ENCODE results near the gene PDPK1.

DNA sequence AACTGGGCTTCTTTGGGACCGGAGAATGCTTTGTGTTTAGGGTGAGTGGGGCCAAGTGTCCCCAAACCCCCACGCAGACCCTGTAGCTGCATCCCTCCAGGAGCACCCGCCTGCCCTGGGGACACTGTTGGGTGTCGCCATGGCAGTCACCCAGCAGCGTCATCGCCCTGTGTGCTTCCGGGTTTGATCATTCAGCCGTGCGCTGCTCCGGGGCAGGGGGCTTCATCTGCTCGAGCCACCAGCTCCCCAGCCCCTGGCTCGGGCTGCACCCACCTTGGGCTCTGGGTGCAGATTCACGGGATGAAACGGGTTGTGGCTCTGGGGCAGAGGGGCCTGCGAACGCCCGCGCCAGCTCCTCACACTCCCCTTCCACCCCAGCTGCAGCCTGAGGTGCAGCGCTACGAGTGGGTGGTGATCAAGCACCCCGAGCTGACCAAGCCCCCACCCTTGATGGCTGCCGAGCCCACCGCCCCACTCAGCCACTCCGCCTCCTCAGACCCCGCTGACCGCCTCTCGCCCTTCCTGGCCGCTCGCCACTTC is 37.9 kb upstream of the PDPK1 start:
- TF ChIP-seq, protein P1, sequence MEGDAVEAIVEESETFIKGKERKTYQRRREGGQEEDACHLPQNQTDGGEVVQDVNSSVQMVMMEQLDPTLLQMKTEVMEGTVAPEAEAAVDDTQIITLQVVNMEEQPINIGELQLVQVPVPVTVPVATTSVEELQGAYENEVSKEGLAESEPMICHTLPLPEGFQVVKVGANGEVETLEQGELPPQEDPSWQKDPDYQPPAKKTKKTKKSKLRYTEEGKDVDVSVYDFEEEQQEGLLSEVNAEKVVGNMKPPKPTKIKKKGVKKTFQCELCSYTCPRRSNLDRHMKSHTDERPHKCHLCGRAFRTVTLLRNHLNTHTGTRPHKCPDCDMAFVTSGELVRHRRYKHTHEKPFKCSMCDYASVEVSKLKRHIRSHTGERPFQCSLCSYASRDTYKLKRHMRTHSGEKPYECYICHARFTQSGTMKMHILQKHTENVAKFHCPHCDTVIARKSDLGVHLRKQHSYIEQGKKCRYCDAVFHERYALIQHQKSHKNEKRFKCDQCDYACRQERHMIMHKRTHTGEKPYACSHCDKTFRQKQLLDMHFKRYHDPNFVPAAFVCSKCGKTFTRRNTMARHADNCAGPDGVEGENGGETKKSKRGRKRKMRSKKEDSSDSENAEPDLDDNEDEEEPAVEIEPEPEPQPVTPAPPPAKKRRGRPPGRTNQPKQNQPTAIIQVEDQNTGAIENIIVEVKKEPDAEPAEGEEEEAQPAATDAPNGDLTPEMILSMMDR (IDR thresholded peaks at IDR 0.05; ENCODE audit: insufficient read depth, low read length), result no peak
- TF ChIP-seq, protein P2, sequence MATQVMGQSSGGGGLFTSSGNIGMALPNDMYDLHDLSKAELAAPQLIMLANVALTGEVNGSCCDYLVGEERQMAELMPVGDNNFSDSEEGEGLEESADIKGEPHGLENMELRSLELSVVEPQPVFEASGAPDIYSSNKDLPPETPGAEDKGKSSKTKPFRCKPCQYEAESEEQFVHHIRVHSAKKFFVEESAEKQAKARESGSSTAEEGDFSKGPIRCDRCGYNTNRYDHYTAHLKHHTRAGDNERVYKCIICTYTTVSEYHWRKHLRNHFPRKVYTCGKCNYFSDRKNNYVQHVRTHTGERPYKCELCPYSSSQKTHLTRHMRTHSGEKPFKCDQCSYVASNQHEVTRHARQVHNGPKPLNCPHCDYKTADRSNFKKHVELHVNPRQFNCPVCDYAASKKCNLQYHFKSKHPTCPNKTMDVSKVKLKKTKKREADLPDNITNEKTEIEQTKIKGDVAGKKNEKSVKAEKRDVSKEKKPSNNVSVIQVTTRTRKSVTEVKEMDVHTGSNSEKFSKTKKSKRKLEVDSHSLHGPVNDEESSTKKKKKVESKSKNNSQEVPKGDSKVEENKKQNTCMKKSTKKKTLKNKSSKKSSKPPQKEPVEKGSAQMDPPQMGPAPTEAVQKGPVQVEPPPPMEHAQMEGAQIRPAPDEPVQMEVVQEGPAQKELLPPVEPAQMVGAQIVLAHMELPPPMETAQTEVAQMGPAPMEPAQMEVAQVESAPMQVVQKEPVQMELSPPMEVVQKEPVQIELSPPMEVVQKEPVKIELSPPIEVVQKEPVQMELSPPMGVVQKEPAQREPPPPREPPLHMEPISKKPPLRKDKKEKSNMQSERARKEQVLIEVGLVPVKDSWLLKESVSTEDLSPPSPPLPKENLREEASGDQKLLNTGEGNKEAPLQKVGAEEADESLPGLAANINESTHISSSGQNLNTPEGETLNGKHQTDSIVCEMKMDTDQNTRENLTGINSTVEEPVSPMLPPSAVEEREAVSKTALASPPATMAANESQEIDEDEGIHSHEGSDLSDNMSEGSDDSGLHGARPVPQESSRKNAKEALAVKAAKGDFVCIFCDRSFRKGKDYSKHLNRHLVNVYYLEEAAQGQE (IDR thresholded peaks at IDR 0.05; ENCODE audit: insufficient replicate concordance, low read depth), result no peak
- no peak for TF ChIP-seq SPI1 (IDR thresholded peaks at IDR 0.05; ENCODE audit: borderline replicate concordance, low read depth)
- TF ChIP-seq POLR2AphosphoS5 (IDR thresholded peaks at IDR 0.05; ENCODE audit: low read depth), result no peak
